GM12878 (cell line): Measurements from ENCODE around the gene LSM14B. TPM values are rescaled to one million over a fixed set of nuclear protein-coding genes. Genes with fewer than 3 reads are reported as not detected.

ENCODE experiments used
- CREB1 ChIP-seq: IDR thresholded peaks from 2 replicates; pipeline ENCODE4 v1.6.1; 2012; ENCODE audit warnings: low read depth, mild to moderate bottlenecking, inconsistent platforms
- DPF2 ChIP-seq: fragments of 450-650 bp; IDR thresholded peaks from 2 replicates; pipeline ENCODE4 v1.6.1; 2017; ENCODE audit warnings: mild to moderate bottlenecking
- E2F4 ChIP-seq: IDR thresholded peaks from 2 replicates; pipeline ENCODE4 v1.6.1; 2012; ENCODE audit warnings: low read depth, low read length, improper control_type of control experiment
- HSF1 ChIP-seq: fragments of 150-350 bp; IDR thresholded peaks from 2 replicates; pipeline ENCODE4 v1.6.1; 2014; ENCODE audit warnings: mild to moderate bottlenecking, low read depth, low read length
- JUND ChIP-seq: IDR thresholded peaks from 2 replicates; pipeline ENCODE4 v1.6.1; 2012; ENCODE audit warnings: low read depth, mild to moderate bottlenecking, low read length, improper control_type of control experiment, moderate library complexity
- MEF2A ChIP-seq: IDR thresholded peaks from 2 replicates; pipeline ENCODE4 v1.6.1; 2011; ENCODE audit warnings: low read depth, mild to moderate bottlenecking, low read length, moderate library complexity; ENCODE audit not compliant: insufficient read depth
- MYC ChIP-seq: IDR thresholded peaks from 2 replicates; pipeline ENCODE4 v1.6.1; 2011; ENCODE audit warnings: mild to moderate bottlenecking, low read length, moderate library complexity, inconsistent platforms; ENCODE audit not compliant: insufficient read depth, insufficient replicate concordance, insufficient read length, severe bottlenecking
- NKRF ChIP-seq: fragments of 450-650 bp; conservative IDR thresholded peaks from 2 replicates; pipeline ENCODE4 v1.6.1; 2017; ENCODE audit warnings: mild to moderate bottlenecking, moderate library complexity
- PML ChIP-seq: IDR thresholded peaks from 2 replicates; pipeline ENCODE4 v1.6.1; 2012; ENCODE audit warnings: low read length, inconsistent platforms
- POLR2A ChIP-seq: IDR thresholded peaks from 2 replicates; pipeline ENCODE4 v1.6.1; 2011; ENCODE audit warnings: low read depth, mild to moderate bottlenecking, low read length
- SMARCA5 ChIP-seq: fragments of 450-650 bp; IDR thresholded peaks from 2 replicates; pipeline ENCODE4 v1.6.1; 2017; ENCODE audit warnings: mild to moderate bottlenecking
- TAF1 ChIP-seq: IDR thresholded peaks from 2 replicates; pipeline ENCODE4 v1.6.1; 2011; ENCODE audit warnings: mild to moderate bottlenecking, low read depth, low read length, borderline replicate concordance
- YY1 ChIP-seq: IDR thresholded peaks from 2 replicates; pipeline ENCODE4 v1.6.1; 2011; ENCODE audit warnings: low read depth, mild to moderate bottlenecking, low read length
- ZBTB11 ChIP-seq: fragments of 450-650 bp; formaldehyde crosslinking; IDR thresholded peaks from 2 replicates; pipeline ENCODE4 v1.5.0; 2022; ENCODE audit warnings: mild to moderate bottlenecking, missing genetic modification characterization
- ZNF592 ChIP-seq: fragments of 450-650 bp; IDR thresholded peaks from 2 replicates; pipeline ENCODE4 v1.6.1; 2017; ENCODE audit warnings: mild to moderate bottlenecking, moderate library complexity
- ZSCAN29 ChIP-seq: fragments of 450-650 bp; IDR thresholded peaks from 2 replicates; pipeline ENCODE4 v1.6.1; 2017; ENCODE audit warnings: mild to moderate bottlenecking, moderate library complexity
- polyA plus RNA-seq, 11 experiments: library from polyadenylated mRNA; depleted of rRNA in 4 of 11; unstranded in 6 of 11; stranded (reverse) in 5 of 11; fragments of >200 nt; fragmentation: Nextera tagmentation in 4 of 11; fragmentation: Illumina TruSeq in 1 of 11; extraction: Ambion mirVana in 4 of 11; extraction: Trizol in 1 of 11; gene quantifications; 1 replicate in 1 of 11; 2 replicates in 10 of 11; pipeline versions ENCODE4 v1.2.1 to v1.2.3, GENCODE V29; 2011 to 2016; ENCODE audit warnings: inconsistent platforms in 2 of 11, missing spikeins in 2 of 11, low read depth in 1 of 11
- total RNA-seq, 4 experiments: library from RNA; depleted of rRNA in 3 of 4; stranded (reverse); fragments of >200 nt in 3 of 4; fragmentation: Illumina TruSeq in 1 of 4; extraction: Trizol in 1 of 4; gene quantifications; 2 replicates each; pipeline versions ENCODE4 v1.2.1 to v1.2.3, GENCODE V29; 2013 to 2021

The LSM14B gene
- total and polyA plus RNA-seq, 10 of the 15 experiments (the other 5 are each of a cell fraction or from before 2014, with no cell fraction given), result 0.56 to 34.3 (median 15.6) TPM

- peak; percentile 91 for TF ChIP-seq NKRF
- peak; percentile 100 for TF ChIP-seq POLR2A
- TF ChIP-seq ZNF592, result 0 out of 2 replicates have a peak, but pooled peaks have one; percentile 9
- TF ChIP-seq JUND, result no peak
- peak; percentile 86; the same call in 1 of the 2 replicates for TF ChIP-seq TAF1
- TF ChIP-seq MYC, result no peak
- TF ChIP-seq HSF1, result no peak
- peak; percentile 97 for TF ChIP-seq CREB1
- no peak for TF ChIP-seq ZSCAN29
- peak; percentile 91 for TF ChIP-seq PML
- 0 out of 2 replicates have a peak, but pooled peaks have one; percentile 15 for TF ChIP-seq MEF2A
- peak; percentile 7; the same call in 1 of the 2 replicates for TF ChIP-seq ZBTB11 (CRISPR knock-in tag)
- peak; percentile 70; the same call in 1 of the 2 replicates for TF ChIP-seq DPF2
- no peak for TF ChIP-seq E2F4
- peak; percentile 49; the same call in 1 of the 2 replicates for TF ChIP-seq SMARCA5
- peak; percentile 34; the same call in 1 of the 2 replicates for TF ChIP-seq YY1
These were observed 60.5 kb downstream of the LSM14B start, which contains the start of gene MTG2 (continued) for GRCh38 chr20:62182469-62183425.
